ENCODE data around the gene CDKN1A. TPM values are rescaled to one million over a fixed set of nuclear protein-coding genes. Genes with fewer than 3 reads are reported as not detected.
A peak's percentile ranks its signal among the peaks of the same experiment; 100 is the strongest.

The CDKN1A gene
- total RNA-seq, 1 experiment from 2014 or later, result 17.4 TPM

GRCh38 chr6:36722365-36722764 is 43.9 kb downstream of the CDKN1A start:
- no peaks in the 10 kb centered on the region for H3K79me1 ChIP-seq (ENCODE audit: insufficient read depth, low read depth, low read length, poor library complexity, severe bottlenecking)
- H3K14ac ChIP-seq (ENCODE audit: insufficient read depth, low read length), result no peak overlapping the region; the same call in 1 of the 2 replicates
- no peak overlapping the region for H2AK5ac ChIP-seq (ENCODE audit: insufficient read length, low read length)
- DNase-seq, result no peak
- TF ChIP-seq, protein P1, sequence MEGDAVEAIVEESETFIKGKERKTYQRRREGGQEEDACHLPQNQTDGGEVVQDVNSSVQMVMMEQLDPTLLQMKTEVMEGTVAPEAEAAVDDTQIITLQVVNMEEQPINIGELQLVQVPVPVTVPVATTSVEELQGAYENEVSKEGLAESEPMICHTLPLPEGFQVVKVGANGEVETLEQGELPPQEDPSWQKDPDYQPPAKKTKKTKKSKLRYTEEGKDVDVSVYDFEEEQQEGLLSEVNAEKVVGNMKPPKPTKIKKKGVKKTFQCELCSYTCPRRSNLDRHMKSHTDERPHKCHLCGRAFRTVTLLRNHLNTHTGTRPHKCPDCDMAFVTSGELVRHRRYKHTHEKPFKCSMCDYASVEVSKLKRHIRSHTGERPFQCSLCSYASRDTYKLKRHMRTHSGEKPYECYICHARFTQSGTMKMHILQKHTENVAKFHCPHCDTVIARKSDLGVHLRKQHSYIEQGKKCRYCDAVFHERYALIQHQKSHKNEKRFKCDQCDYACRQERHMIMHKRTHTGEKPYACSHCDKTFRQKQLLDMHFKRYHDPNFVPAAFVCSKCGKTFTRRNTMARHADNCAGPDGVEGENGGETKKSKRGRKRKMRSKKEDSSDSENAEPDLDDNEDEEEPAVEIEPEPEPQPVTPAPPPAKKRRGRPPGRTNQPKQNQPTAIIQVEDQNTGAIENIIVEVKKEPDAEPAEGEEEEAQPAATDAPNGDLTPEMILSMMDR (conservative IDR thresholded peaks at IDR 0.05), result no peak
- H2BK5ac ChIP-seq (ENCODE audit: insufficient read length, low read length), result no peak overlapping the region
- H4K91ac ChIP-seq (ENCODE audit: insufficient read length, low read depth, low read length), result no peak overlapping the region
- no peak overlapping the region for H2BK120ac ChIP-seq (ENCODE audit: low read depth, low read length, poor library complexity, severe bottlenecking)
- no peaks in the 10 kb centered on the region for H3K9me3 Mint-ChIP-seq
- no peak overlapping the region for H2BK20ac ChIP-seq (ENCODE audit: low read depth, low read length, poor library complexity, severe bottlenecking)
- no peaks in the 10 kb centered on the region for H4K20me1 ChIP-seq (ENCODE audit: control insufficient read depth, insufficient read depth, insufficient read length)
- H4K5ac ChIP-seq (ENCODE audit: insufficient read length, low read depth, low read length), result no peak overlapping the region
- H3K9ac ChIP-seq (ENCODE audit: extremely low read depth, insufficient read length, low read length), result no peak overlapping the region
- no peak overlapping the region for H4K8ac ChIP-seq (replicated peaks; ENCODE audit: insufficient read length, low read depth, low read length)
- peaks cover under 1% of the 10 kb centered on the region for H3K27me3 Mint-ChIP-seq (ENCODE audit: low read depth)
- no peak overlapping the region for H3K18ac ChIP-seq (ENCODE audit: insufficient read length, low read depth, low read length)
- H2BK15ac ChIP-seq (ENCODE audit: low read depth, low read length), result no peak overlapping the region; the same call in 1 of the 2 replicates
- H3K4me1 ChIP-seq (ENCODE audit: insufficient read depth, low read length), result no peaks in the 10 kb centered on the region
- no peaks in the 10 kb centered on the region for H3K79me2 ChIP-seq (ENCODE audit: insufficient read depth, low read length)
- no peaks in the 10 kb centered on the region for H3K23me2 ChIP-seq (ENCODE audit: insufficient read length, low read depth, low read length, poor library complexity, severe bottlenecking)
- H3K36me3 Mint-ChIP-seq (ENCODE audit: insufficient read depth in 1 of 3, low read depth in 3 of 3), result no peaks in the 10 kb centered on the region; a peak in 1 of 7 replicates
- no peak overlapping the region for H3K56ac ChIP-seq (ENCODE audit: insufficient read length, low read depth, low read length)
- no peak overlapping the region for H3T11ph ChIP-seq (ENCODE audit: low read length)
- H3K4me3 Mint-ChIP-seq, result no peak overlapping the region
- no peaks in the 10 kb centered on the region for H3K27me3 ChIP-seq (ENCODE audit: insufficient read depth, low read length)
- no peak overlapping the region for H2BK12ac ChIP-seq (ENCODE audit: insufficient read length, low read depth, low read length)
- no peak overlapping the region for H3K4me2 ChIP-seq (ENCODE audit: insufficient read depth, insufficient read length, low read length)
- WGBS (ENCODE audit: extremely low coverage, insufficient read length, low lambda C conversion rate), result no CpG with 5 or more reads among the region's 10 CpGs
- H2AFZ ChIP-seq (ENCODE audit: low read length), result no peak overlapping the region
- H3K27ac ChIP-seq (ENCODE audit: insufficient read length, low read depth, low read length), result no peak overlapping the region
- no peak overlapping the region for H3K4ac ChIP-seq (ENCODE audit: low read depth, low read length)
- peaks cover 2% of the 10 kb centered on the region in 2 experiments; a peak in 1 of 4 replicates for H3K4me1 Mint-ChIP-seq
- H3K23ac ChIP-seq (ENCODE audit: insufficient read length, low read depth, low read length), result no peak overlapping the region
- 0 out of 7 replicates have a peak overlapping the region, but pooled peaks of 1 of the 3 experiments have one; percentile 40 for H3K27ac Mint-ChIP-seq
- no peaks in the 10 kb centered on the region for H3K9me3 ChIP-seq (ENCODE audit: control insufficient read depth, low read depth, low read length)

Data from H9 (cell line).